NB4 (cell line): Measurements from ENCODE around the gene ADGRB2.

Experiments
- MYC ChIP-seq: IDR thresholded peaks from 2 replicates; pipeline ENCODE4 v1.6.1; 2011; ENCODE audit warnings: low read depth, low read length
- POLR2A ChIP-seq: IDR thresholded peaks from 2 replicates; pipeline ENCODE4 v1.6.1; 2011; ENCODE audit warnings: mild to moderate bottlenecking; ENCODE audit not compliant: insufficient read length; ENCODE audit errors: extremely low read depth
- TF ChIP-seq, protein P1 (sequence below): IDR thresholded peaks from one replicate; pipeline ENCODE4 v1.5.1; 2012; ENCODE audit warnings: low read depth, low read length
- TF ChIP-seq, protein P2 (sequence below): IDR thresholded peaks from 2 replicates; pipeline ENCODE4 v1.6.1; 2011; ENCODE audit warnings: low read depth, low read length

DNA sequence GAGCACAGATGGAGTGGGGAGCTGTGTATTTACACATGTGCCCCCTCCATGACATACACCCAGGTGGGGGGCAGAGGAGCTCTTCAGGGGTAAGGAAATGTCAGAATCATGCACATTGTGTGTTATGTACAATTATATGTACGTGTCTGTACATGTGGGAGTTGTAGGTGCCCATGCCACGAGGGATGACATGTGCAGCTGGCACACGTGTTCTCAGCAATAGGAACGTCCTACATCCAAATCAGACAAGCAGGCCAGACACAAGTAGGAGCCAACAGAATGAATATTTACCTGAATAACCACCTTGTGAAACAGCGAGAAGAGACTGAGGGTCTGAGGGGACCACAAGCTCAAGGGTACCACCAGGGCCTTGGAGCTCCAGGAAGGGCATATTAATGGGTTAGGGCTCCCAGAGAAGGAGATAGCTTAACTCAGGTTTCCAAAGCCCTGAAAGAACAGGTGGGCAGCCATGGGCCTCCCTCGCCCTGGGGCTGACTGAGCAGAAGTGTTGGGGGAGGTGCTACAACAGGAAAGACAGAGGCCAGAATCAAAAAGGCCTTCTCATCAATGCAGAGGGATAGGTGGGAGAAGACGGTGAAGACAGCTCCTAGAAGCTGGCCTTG lies 63.6 kb downstream of the ADGRB2 start:
- TF ChIP-seq POLR2A (no peak), MYC (no peak)
- TF ChIP-seq, protein P1, sequence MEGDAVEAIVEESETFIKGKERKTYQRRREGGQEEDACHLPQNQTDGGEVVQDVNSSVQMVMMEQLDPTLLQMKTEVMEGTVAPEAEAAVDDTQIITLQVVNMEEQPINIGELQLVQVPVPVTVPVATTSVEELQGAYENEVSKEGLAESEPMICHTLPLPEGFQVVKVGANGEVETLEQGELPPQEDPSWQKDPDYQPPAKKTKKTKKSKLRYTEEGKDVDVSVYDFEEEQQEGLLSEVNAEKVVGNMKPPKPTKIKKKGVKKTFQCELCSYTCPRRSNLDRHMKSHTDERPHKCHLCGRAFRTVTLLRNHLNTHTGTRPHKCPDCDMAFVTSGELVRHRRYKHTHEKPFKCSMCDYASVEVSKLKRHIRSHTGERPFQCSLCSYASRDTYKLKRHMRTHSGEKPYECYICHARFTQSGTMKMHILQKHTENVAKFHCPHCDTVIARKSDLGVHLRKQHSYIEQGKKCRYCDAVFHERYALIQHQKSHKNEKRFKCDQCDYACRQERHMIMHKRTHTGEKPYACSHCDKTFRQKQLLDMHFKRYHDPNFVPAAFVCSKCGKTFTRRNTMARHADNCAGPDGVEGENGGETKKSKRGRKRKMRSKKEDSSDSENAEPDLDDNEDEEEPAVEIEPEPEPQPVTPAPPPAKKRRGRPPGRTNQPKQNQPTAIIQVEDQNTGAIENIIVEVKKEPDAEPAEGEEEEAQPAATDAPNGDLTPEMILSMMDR: no peak
- TF ChIP-seq, protein P2, sequence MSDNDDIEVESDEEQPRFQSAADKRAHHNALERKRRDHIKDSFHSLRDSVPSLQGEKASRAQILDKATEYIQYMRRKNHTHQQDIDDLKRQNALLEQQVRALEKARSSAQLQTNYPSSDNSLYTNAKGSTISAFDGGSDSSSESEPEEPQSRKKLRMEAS: no peak
